ENCODE data around the gene PTPRH. TPM values are rescaled to one million over a fixed set of nuclear protein-coding genes. Genes with fewer than 3 reads are reported as not detected.

The PTPRH gene
- total RNA-seq, 4 donors from 2014 or later: 0.42 to 2.7 (median 1.4) TPM

DNA sequence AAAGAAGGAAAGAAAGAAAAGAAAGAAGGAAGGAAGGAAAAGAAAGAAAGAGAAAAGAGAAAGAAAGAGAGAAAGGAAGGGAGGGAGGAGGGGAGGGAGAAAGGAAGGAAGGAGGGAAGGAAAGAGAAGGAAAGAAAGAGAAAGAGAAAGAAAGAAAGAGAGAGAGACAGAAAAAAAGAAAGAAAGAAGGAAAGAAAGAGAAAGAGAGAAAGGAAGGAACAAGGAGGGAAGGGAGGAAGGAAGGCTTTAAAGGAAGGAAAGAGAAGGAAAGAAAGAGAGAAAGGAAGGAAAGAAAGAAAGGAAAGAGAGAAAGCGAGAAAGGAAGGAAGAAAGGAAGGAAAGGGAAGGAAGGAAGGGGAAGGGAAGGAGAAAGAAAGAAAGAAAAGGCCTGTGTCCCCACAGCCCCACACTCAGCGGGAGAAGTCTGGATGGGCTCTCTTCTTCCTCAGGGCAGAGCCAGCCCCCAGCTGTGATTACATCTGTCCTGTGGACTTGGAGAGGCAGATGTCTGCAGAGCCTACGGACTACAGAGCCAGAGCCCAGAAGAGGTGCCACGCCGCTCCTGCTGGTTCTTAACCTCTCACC, 9.6 kb downstream of the PTPRH start:
- Histone ChIP-seq H3K27me3 (peaks cover 0 to 60% (median 0%) of the 10 kb centered on the region in 4 donors), H3K4me1 (no peaks in the 10 kb centered on the region), H3K36me3 (no peaks in the 10 kb centered on the region), H3K4me3 (no peak overlapping the region), H3K27ac (replicated peaks in 1 of 4) (no peak overlapping the region), H3K9me3 (no peaks in the 10 kb centered on the region)
- WGBS: 64% methylated on average over 5 of the region's 5 CpGs
- TF ChIP-seq POLR2A (IDR thresholded peaks at IDR 0.05; ENCODE audit: low read depth) (no peak), EP300 (IDR thresholded peaks at IDR 0.05) (no peak), POLR2AphosphoS5 (IDR thresholded peaks at IDR 0.05) (no peak)
- TF ChIP-seq, protein P1, sequence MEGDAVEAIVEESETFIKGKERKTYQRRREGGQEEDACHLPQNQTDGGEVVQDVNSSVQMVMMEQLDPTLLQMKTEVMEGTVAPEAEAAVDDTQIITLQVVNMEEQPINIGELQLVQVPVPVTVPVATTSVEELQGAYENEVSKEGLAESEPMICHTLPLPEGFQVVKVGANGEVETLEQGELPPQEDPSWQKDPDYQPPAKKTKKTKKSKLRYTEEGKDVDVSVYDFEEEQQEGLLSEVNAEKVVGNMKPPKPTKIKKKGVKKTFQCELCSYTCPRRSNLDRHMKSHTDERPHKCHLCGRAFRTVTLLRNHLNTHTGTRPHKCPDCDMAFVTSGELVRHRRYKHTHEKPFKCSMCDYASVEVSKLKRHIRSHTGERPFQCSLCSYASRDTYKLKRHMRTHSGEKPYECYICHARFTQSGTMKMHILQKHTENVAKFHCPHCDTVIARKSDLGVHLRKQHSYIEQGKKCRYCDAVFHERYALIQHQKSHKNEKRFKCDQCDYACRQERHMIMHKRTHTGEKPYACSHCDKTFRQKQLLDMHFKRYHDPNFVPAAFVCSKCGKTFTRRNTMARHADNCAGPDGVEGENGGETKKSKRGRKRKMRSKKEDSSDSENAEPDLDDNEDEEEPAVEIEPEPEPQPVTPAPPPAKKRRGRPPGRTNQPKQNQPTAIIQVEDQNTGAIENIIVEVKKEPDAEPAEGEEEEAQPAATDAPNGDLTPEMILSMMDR (IDR thresholded peaks at IDR 0.05): no peak
- intact Hi-C loops (cut with DNase I): no loop called here
- DNase-seq (ENCODE audit: extremely low spot score): no peak

- no peaks in the 10 kb centered on the region for H3K9me3 ChIP-seq
- DNase-seq (ENCODE audit: extremely low spot score): no peak
- H3K36me3 ChIP-seq: no peaks in the 10 kb centered on the region
- peaks cover 0 to 57% (median 0%) of the 10 kb centered on the region in 4 donors for H3K27me3 ChIP-seq
- no peak for TF ChIP-seq POLR2A (IDR thresholded peaks at IDR 0.05; ENCODE audit: low read depth)
- TF ChIP-seq POLR2AphosphoS5 (IDR thresholded peaks at IDR 0.05): no peak
- TF ChIP-seq, protein P1 (IDR thresholded peaks at IDR 0.05): no peak
- no peak for TF ChIP-seq EP300 (IDR thresholded peaks at IDR 0.05)
- no peak overlapping the region for H3K27ac ChIP-seq (replicated peaks in 1 of 4)
- H3K4me1 ChIP-seq: no peaks in the 10 kb centered on the region
- WGBS: 61% methylated on average over 3 of the region's 5 CpGs
- H3K4me3 ChIP-seq: no peak overlapping the region
- intact Hi-C loops (cut with DNase I): no loop called here
Measured at GRCh38 chr19:55198651-55199050, 10.7 kb downstream of the PTPRH start.

- intact Hi-C loops (cut with DNase I): no loop called here
- H3K27me3 ChIP-seq: peaks cover 0 to 66% (median 0%) of the 10 kb centered on the region in 4 donors
Measured at GRCh38 chr19:55197528-55197927, 11.8 kb downstream of the PTPRH start.

GRCh38 chr19:55196803-55197202, 12.5 kb downstream of the PTPRH start:
- H3K36me3 ChIP-seq: no peaks in the 10 kb centered on the region
- no peak overlapping the region for H3K4me3 ChIP-seq
- 84% methylated on average over 10 of the region's 10 CpGs for WGBS
- intact Hi-C loops (cut with DNase I): no loop called here
- peaks cover 0 to 72% (median 0%) of the 10 kb centered on the region in 4 donors for H3K27me3 ChIP-seq
- no peak overlapping the region for H3K27ac ChIP-seq (replicated peaks in 1 of 4)
- H3K9me3 ChIP-seq: no peaks in the 10 kb centered on the region
- H3K4me1 ChIP-seq: no peaks in the 10 kb centered on the region
- DNase-seq (ENCODE audit: extremely low spot score): no peak
- TF ChIP-seq EP300 (IDR thresholded peaks at IDR 0.05): no peak
- no peak for TF ChIP-seq POLR2A (IDR thresholded peaks at IDR 0.05; ENCODE audit: low read depth)
- TF ChIP-seq, protein P1 (IDR thresholded peaks at IDR 0.05): no peak

More at GRCh38 chr19:55197528-55197927, 11.8 kb downstream of the PTPRH start:
- no peak for DNase-seq (ENCODE audit: extremely low spot score)
- Histone ChIP-seq H3K27ac (replicated peaks in 1 of 4) (no peak overlapping the region), H3K4me1 (no peaks in the 10 kb centered on the region), H3K4me3 (no peak overlapping the region), H3K9me3 (no peaks in the 10 kb centered on the region), H3K36me3 (no peaks in the 10 kb centered on the region)
- no peak for TF ChIP-seq EP300 (IDR thresholded peaks at IDR 0.05)
- TF ChIP-seq POLR2A (IDR thresholded peaks at IDR 0.05; ENCODE audit: low read depth): no peak
- TF ChIP-seq POLR2AphosphoS5 (IDR thresholded peaks at IDR 0.05): no peak
- TF ChIP-seq, protein P1 (IDR thresholded peaks at IDR 0.05): no peak
- 53% methylated on average over 4 of the region's 4 CpGs for WGBS

DNA sequence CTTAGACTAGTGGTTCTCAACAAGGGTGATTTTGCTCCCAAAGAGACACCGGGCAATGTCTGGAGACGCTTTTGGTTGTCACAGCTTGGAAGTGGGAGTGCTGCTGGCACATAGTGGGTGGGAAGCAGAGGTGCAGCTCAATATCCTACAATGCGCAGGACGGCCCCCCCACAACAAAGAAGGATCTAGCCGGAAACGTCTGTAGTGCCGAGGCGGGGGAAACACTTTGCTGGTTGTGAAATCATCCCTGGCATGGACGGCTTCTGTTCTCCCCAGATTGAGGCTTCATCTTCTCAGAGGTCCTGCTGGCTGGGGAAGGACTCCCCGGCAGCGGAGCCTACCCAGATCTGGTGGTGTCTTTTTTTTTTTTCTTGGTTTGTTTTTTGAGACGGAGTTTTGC, 15.8 kb downstream of the PTPRH start:
- no peak for TF ChIP-seq POLR2A (IDR thresholded peaks at IDR 0.05; ENCODE audit: low read depth)
- TF ChIP-seq POLR2AphosphoS5 (IDR thresholded peaks at IDR 0.05): no peak
- TF ChIP-seq, protein P1 (IDR thresholded peaks at IDR 0.05): no peak
- no peak for TF ChIP-seq EP300 (IDR thresholded peaks at IDR 0.05)
- 81% methylated on average over 12 of the region's 12 CpGs for WGBS
- intact Hi-C loops (cut with DNase I): no loop called here
- Histone ChIP-seq H3K4me3 (no peak overlapping the region), H3K9me3 (no peaks in the 10 kb centered on the region), H3K36me3 (no peaks in the 10 kb centered on the region), H3K27ac (replicated peaks in 1 of 4) (no peak overlapping the region), H3K4me1 (no peaks in the 10 kb centered on the region), H3K27me3 (peaks cover 0 to 56% (median 0%) of the 10 kb centered on the region in 4 donors)
- no peak for DNase-seq (ENCODE audit: extremely low spot score)
